SU-DHL-6 (cell line): ENCODE data around the gene ARMC12.

Experiments used
- H2AFZ ChIP-seq: fragments of 200-600 bp; sonication (generic); 2 replicates; pipeline ENCODE4 v1.6.1; 2014; ENCODE audit warnings: low read depth, mild to moderate bottlenecking, moderate library complexity, mixed read lengths, antibody characterized with exemption, low read length; ENCODE audit not compliant: severe bottlenecking
- H3F3A ChIP-seq: fragments of 200-600 bp; shearing (Covaris generic); 2 replicates; pipeline ENCODE4 v1.6.0; 2016; ENCODE audit warnings: antibody characterized with exemption, mild to moderate bottlenecking; ENCODE audit not compliant: insufficient read depth
- H3K27ac ChIP-seq: fragments of 200-600 bp; sonication (generic); 2 replicates; pipeline ENCODE4 v1.5.1; 2016; ENCODE audit warnings: low read depth, mild to moderate bottlenecking, low read length, moderate library complexity, mixed read lengths
- H3K27me3 ChIP-seq: fragments of 200-600 bp; sonication (generic), shearing (Covaris generic); 2 replicates; pipeline ENCODE4 v1.6.0; 2014; ENCODE audit warnings: mild to moderate bottlenecking, low read length
- H3K36me3 ChIP-seq: fragments of 200-600 bp; sonication (generic); 2 replicates; pipeline ENCODE4 v1.6.1; 2014; ENCODE audit warnings: mild to moderate bottlenecking, low read length, mixed read lengths
- H3K4me2 ChIP-seq: fragments of 300-600, 200-600 bp; shearing (Covaris generic), sonication (generic); 2 replicates; pipeline ENCODE4 v1.6.0; 2014; ENCODE audit warnings: low read length, low read depth, mild to moderate bottlenecking; ENCODE audit not compliant: poor library complexity, severe bottlenecking
- H3K4me3 ChIP-seq: fragments of 200-600 bp; sonication (generic); 2 replicates; pipeline ENCODE4 v1.5.1; 2014; ENCODE audit warnings: antibody characterized with exemption, low read length, mild to moderate bottlenecking, mixed read lengths; ENCODE audit not compliant: insufficient read depth, poor library complexity, severe bottlenecking
- H3K79me2 ChIP-seq: fragments of 200-600 bp; sonication (generic); 2 replicates; pipeline ENCODE4 v1.6.1; 2014; ENCODE audit warnings: mild to moderate bottlenecking, low read length, moderate library complexity; ENCODE audit not compliant: insufficient read depth
- H3K9ac ChIP-seq: fragments of 200-600 bp; sonication (generic); 2 replicates; pipeline ENCODE4 v1.7.0; 2014; ENCODE audit warnings: mild to moderate bottlenecking, low read length
- H3K9me2 ChIP-seq: fragments of 200-600 bp; sonication (generic); replicated peaks from 2 replicates; pipeline ENCODE4 v1.6.1; 2014; ENCODE audit warnings: low read length; ENCODE audit not compliant: insufficient read depth
- H3K9me3 ChIP-seq: fragments of 200-600 bp; sonication (generic); 2 replicates; pipeline ENCODE4 v1.6.1; 2014; ENCODE audit warnings: low read length, mixed read lengths; ENCODE audit not compliant: insufficient read depth
- H4K20me1 ChIP-seq: fragments of 200-600 bp; sonication (generic); 2 replicates; pipeline ENCODE4 v1.6.1; 2014; ENCODE audit warnings: low read depth, mild to moderate bottlenecking, antibody characterized with exemption, low read length, moderate library complexity, mixed read lengths
- EZH2phosphoT487 ChIP-seq: fragments of 200-600 bp; sonication (generic), shearing (Covaris generic); conservative IDR thresholded peaks from 2 replicates; pipeline ENCODE4 v1.6.1; 2018; ENCODE audit warnings: mild to moderate bottlenecking, antibody characterized with exemption, low read length, moderate library complexity, mixed read lengths
- TF ChIP-seq, protein P1 (sequence below): fragments of 200-600 bp; sonication (generic); IDR thresholded peaks from one replicate; pipeline ENCODE4 v1.5.1; 2017; ENCODE audit warnings: antibody characterized with exemption, mild to moderate bottlenecking, low read length, moderate library complexity; ENCODE audit not compliant: insufficient read depth, poor library complexity, severe bottlenecking

ARMC12 gene

DNA sequence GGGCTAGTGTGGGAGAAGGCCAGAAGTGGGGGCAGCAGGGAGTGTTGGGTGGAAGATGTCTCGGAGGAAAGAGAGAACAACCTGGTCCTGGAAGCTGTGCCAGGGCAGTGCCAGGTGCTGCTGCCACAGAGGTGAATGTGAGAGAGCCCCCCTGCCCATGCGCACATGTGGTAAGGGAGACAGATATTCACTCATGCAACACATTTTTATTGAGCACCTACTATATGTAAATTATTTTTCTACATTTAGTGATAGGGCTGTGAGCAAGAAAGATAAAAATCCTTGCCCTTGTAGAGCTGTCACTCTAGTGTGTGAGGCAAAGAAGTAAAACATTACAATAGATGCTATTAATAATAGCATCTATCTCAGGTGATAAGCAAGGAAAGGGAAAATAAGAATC is 44.5 kb downstream of the ARMC12 start:
- Histone ChIP-seq H3K9me2 (no peaks in the 10 kb centered on the region), H3K79me2 (no peaks in the 10 kb centered on the region), H3K36me3 (no peaks in the 10 kb centered on the region), H3K27me3 (no peaks in the 10 kb centered on the region), H3K27ac (no peak overlapping the region), H3K9me3 (no peaks in the 10 kb centered on the region), H2AFZ (no peak overlapping the region), H3K4me3 (no peak overlapping the region), H4K20me1 (no peaks in the 10 kb centered on the region), H3K4me2 (no peak overlapping the region), H3K9ac (no peak overlapping the region), H3F3A (no peaks in the 10 kb centered on the region)
- TF ChIP-seq, protein P1, sequence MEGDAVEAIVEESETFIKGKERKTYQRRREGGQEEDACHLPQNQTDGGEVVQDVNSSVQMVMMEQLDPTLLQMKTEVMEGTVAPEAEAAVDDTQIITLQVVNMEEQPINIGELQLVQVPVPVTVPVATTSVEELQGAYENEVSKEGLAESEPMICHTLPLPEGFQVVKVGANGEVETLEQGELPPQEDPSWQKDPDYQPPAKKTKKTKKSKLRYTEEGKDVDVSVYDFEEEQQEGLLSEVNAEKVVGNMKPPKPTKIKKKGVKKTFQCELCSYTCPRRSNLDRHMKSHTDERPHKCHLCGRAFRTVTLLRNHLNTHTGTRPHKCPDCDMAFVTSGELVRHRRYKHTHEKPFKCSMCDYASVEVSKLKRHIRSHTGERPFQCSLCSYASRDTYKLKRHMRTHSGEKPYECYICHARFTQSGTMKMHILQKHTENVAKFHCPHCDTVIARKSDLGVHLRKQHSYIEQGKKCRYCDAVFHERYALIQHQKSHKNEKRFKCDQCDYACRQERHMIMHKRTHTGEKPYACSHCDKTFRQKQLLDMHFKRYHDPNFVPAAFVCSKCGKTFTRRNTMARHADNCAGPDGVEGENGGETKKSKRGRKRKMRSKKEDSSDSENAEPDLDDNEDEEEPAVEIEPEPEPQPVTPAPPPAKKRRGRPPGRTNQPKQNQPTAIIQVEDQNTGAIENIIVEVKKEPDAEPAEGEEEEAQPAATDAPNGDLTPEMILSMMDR: no peak
- no peak for TF ChIP-seq EZH2phosphoT487

DNA sequence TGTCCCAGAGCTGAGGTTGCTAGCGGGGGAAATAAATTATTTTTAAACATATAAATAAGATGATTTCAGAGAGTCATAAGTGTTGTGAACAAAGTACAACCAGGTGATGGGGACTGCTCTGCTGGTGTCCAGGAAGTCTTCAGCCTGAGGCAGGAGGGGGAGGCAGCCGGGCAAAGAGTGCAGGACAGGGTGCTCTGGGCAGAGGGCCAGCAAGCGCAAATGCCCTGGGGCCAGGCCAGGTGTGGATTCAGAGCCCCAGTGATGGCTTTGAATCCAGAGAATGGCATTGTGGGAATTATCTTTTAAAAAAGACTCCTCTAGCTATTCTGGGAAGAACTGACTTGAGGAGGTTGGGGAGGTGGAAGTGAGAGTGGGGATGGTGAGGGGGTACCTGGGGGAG is 45.6 kb downstream of the ARMC12 start:
- H3K27ac ChIP-seq: no peak overlapping the region
- H3K79me2 ChIP-seq: no peaks in the 10 kb centered on the region
- no peak overlapping the region for H3K4me2 ChIP-seq
- H3K9me2 ChIP-seq: no peaks in the 10 kb centered on the region
- H3K9me3 ChIP-seq: no peaks in the 10 kb centered on the region
- H3K9ac ChIP-seq: no peak overlapping the region
- TF ChIP-seq, protein P1: no peak
- TF ChIP-seq EZH2phosphoT487: no peak
- H3K27me3 ChIP-seq: no peaks in the 10 kb centered on the region
- no peaks in the 10 kb centered on the region for H4K20me1 ChIP-seq
- H3K36me3 ChIP-seq: no peaks in the 10 kb centered on the region
- H2AFZ ChIP-seq: no peak overlapping the region
- H3F3A ChIP-seq: no peaks in the 10 kb centered on the region
- no peak overlapping the region for H3K4me3 ChIP-seq

DNA sequence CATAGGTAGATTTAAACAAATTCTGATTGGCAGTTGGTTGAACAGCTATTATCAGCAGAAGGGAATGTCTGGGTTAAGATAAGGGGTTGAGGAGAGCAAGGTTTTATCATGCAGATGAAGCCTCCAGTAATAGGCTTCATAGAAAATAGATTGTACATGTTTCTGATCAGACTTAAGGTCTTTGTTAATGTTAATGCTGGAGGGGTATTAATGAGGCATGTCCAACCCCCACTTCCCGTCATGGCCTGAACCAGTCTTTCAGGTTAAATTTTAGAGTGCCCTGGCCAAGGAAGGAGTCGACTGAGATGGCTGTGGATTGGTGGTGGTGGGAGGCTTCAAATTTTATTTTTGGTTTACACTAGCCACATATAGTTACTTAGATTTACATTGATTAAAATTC is 47.4 kb downstream of the ARMC12 start:
- no peaks in the 10 kb centered on the region for H4K20me1 ChIP-seq
- H3K27ac ChIP-seq: no peak overlapping the region
- no peak overlapping the region for H3K9ac ChIP-seq
- no peaks in the 10 kb centered on the region for H3K9me3 ChIP-seq
- no peaks in the 10 kb centered on the region for H3K36me3 ChIP-seq
- H3K4me3 ChIP-seq: no peak overlapping the region
- H3K27me3 ChIP-seq: no peaks in the 10 kb centered on the region
- H3K79me2 ChIP-seq: no peaks in the 10 kb centered on the region
- TF ChIP-seq EZH2phosphoT487: no peak
- TF ChIP-seq, protein P1: no peak
- H3F3A ChIP-seq: no peaks in the 10 kb centered on the region
- no peak overlapping the region for H3K4me2 ChIP-seq
- H2AFZ ChIP-seq: no peak overlapping the region
- H3K9me2 ChIP-seq: no peaks in the 10 kb centered on the region

DNA sequence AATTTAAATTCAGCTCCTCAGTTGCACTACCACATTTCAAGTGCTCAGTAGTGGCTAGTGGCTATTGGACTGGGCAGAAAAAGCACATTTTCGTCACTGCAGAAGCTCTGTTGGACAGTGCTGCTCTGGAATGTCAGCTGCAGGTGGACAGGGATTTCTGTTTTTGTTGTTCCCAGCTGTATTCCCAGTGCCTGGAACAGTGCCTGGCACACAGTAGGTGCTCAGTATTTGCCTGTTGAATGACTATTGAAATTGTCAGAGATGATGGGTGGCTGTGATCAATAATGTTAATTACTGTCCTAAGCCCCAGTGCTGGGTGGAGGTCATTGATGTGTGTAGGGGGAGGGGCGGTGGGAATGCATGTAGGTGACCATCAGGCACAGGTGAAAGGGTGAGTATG is 49.4 kb downstream of the ARMC12 start:
- TF ChIP-seq EZH2phosphoT487: no peak
- TF ChIP-seq, protein P1: no peak
- Histone ChIP-seq H3K27ac (no peak overlapping the region), H4K20me1 (no peaks in the 10 kb centered on the region), H2AFZ (no peak overlapping the region), H3K79me2 (no peaks in the 10 kb centered on the region), H3K36me3 (no peaks in the 10 kb centered on the region), H3K4me2 (no peak overlapping the region), H3K9me2 (no peaks in the 10 kb centered on the region), H3K9ac (no peak overlapping the region), H3K4me3 (no peak overlapping the region), H3K9me3 (no peaks in the 10 kb centered on the region), H3K27me3 (no peaks in the 10 kb centered on the region), H3F3A (no peaks in the 10 kb centered on the region)
